DOHH2 (cell line): ENCODE measurements around the gene CYB5R3.

Source experiments
- EZH2phosphoT487 ChIP-seq: fragments of 200-600 bp; sonication (generic); IDR thresholded peaks from 2 replicates; pipeline ENCODE4 v1.6.1; 2017; ENCODE audit warnings: borderline replicate concordance, mild to moderate bottlenecking, antibody characterized with exemption, low read length, moderate library complexity, mixed read lengths
- TF ChIP-seq, protein P1 (sequence below): fragments of 200-600 bp; sonication (generic); IDR thresholded peaks from one replicate; pipeline ENCODE4 v1.5.1; 2014; ENCODE audit warnings: antibody characterized with exemption, mild to moderate bottlenecking, low read depth, low read length; ENCODE audit not compliant: poor library complexity, severe bottlenecking

DNA sequence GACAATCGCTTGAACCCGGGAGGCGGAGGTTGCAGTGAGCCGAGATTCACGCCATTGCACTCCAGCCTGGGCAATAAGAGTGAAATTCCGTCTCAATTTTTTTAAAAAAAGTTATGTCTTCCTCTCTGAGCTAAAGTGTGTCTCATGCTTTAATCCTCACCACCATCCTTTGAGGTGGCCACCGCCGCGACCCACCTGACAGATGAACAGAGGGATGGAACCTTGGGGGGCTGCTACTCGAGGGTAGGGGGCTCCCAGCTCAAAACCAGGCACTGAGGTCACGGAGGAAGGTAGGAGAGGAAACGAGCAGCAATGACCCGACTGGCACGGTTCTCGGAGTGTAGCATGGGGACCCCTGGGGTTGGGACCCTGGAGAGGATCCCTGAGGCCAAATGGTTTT is 23.8 kb downstream of the CYB5R3 start:
- TF ChIP-seq, protein P1, sequence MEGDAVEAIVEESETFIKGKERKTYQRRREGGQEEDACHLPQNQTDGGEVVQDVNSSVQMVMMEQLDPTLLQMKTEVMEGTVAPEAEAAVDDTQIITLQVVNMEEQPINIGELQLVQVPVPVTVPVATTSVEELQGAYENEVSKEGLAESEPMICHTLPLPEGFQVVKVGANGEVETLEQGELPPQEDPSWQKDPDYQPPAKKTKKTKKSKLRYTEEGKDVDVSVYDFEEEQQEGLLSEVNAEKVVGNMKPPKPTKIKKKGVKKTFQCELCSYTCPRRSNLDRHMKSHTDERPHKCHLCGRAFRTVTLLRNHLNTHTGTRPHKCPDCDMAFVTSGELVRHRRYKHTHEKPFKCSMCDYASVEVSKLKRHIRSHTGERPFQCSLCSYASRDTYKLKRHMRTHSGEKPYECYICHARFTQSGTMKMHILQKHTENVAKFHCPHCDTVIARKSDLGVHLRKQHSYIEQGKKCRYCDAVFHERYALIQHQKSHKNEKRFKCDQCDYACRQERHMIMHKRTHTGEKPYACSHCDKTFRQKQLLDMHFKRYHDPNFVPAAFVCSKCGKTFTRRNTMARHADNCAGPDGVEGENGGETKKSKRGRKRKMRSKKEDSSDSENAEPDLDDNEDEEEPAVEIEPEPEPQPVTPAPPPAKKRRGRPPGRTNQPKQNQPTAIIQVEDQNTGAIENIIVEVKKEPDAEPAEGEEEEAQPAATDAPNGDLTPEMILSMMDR: no peak
- TF ChIP-seq EZH2phosphoT487: no peak
